Esophagus squamous epithelium (tissue), 4 donors: ENCODE data around the gene POM121.
"Not testable (repeated sequence)": the region's sequence is repeated elsewhere in the genome, so short reads cannot be mapped to it uniquely, and the experiment has no call there.

Source experiments
- CTCF ChIP-seq, 6 experiments: fragments of 450-650 bp in 4 of 6; fragments of 200-600 bp in 2 of 6; sonication (generic) in 2 of 6; IDR thresholded peaks; one replicate each; pipeline ENCODE4 v1.5.1; 2016 to 2019; ENCODE audit warnings: antibody characterized with exemption in 6 of 6, mild to moderate bottlenecking in 4 of 6, moderate library complexity in 4 of 6
- POLR2A ChIP-seq, 4 donors: fragments of 450-650 bp; IDR thresholded peaks; one replicate each; pipeline ENCODE4 v1.6.1; 2017; ENCODE audit warnings: antibody characterized with exemption in 4 of 4, mild to moderate bottlenecking in 4 of 4, moderate library complexity in 3 of 4

GRCh38 chr7:72997447-72997846 lies 72.6 kb downstream of the POM121 start:
- not testable (repeated sequence) for TF ChIP-seq POLR2A, CTCF (IDR thresholded peaks at IDR 0.05)
